GM18526 (cell line): ENCODE data around the gene GAK.

Experiments
- POLR2A ChIP-seq: IDR thresholded peaks from 3 replicates; pipeline ENCODE4 v1.6.1; 2011; ENCODE audit not compliant: insufficient read length; ENCODE audit errors: extremely low read depth

GAK gene

DNA sequence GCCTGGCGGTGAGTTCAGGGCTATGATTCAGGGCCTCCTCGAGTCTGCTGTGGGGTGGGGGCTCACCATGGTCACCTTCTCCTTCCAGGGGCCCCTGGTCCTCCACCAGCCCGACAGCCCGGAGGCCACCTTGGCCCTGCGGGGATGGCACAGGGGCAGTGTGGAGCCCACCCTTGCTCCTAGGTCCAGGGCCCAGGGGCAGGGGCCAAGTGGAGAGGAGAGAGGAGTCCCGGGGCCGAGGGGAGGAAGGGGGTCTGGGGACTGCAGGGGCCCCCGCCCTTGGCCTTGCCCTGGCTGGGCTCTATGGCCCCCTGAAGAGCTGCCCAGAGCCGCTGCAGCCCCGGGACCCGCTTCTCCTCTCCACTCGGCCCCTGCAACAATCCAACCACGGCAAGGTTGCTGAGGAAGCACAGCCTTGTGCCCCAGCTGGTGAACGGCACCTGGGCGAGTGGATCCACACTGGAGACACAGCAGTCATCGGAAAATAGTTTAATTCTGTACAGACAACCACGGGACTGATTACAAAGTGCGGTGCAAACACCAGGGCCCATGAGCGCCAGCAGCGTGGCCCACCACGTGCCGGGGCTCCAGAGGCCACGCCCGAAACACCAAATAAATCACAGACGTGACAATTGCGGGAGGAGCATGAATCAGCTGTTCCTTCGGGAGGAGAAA lies 83.2 kb downstream of the GAK start:
- TF ChIP-seq POLR2A, result no peak

DNA sequence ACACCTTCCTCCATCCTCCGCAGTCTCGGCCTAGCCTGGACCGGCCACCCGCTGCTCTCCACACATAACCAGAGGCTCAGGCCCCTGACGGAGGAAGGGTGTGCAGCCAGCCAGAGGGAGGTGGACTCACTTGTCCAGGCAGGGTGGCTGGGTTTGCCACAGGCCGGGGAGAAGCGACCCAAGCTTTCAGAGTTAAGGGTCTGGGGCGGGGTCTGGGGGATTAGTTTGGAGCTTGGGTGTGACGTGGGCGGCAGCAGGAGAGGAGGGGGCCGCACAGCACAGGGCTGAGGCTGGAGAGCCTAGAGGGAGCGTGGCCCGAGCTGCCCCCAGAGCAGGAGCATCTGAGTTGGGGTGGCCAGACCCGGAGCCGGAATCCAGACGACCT lies 83.8 kb downstream of the GAK start:
- no peak for TF ChIP-seq POLR2A

DNA sequence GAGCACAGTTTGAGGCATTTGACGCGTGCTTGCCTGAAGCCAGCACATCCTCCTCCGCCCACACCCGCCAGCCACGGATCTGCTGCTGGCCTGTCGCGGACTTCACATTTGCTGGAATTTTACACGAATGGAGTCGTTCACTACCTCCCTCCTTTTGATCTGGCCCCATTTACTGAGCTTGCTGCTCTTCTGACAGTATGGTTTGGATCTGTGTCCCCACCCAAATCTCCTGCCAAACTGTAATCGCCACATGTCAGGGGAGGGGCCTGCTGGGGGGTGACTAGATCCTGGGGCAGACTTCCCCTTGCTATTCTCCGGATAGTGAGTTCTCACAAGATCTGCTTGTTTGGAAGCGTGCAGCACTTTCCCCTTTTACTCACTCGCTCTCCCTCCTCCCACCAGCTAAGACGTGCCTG lies 86.3 kb downstream of the GAK start:
- TF ChIP-seq POLR2A, result no peak

DNA sequence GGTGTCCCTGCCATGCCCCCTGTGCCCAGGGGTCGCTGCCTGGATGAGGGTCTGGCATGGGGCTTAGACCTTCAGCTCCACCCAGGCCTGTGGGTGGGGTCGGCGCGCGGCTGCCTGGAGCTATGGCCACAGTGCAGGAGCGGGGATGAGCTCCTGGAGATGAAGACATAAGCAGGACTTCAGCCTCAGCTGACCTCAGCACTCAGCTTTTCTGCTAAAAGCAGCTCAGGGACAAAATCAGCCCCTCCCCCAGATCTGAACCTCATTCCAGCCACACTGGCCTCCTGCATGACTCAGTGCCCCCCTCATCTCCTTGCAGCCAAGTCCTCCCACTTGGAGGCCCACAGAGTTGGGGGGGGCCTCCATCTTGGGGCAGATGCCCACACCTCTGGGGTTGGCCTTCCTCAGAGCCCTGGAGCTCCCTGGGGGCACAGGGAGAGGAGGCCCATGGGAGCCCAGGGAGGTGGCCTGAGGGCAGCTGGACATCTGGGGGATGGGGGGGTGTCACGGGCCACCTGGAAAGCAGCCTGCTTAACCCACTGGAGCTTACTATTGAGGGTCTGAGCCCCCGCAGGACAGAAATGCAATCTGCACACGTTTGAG lies 86.8 kb downstream of the GAK start:
- TF ChIP-seq POLR2A, result no peak

DNA sequence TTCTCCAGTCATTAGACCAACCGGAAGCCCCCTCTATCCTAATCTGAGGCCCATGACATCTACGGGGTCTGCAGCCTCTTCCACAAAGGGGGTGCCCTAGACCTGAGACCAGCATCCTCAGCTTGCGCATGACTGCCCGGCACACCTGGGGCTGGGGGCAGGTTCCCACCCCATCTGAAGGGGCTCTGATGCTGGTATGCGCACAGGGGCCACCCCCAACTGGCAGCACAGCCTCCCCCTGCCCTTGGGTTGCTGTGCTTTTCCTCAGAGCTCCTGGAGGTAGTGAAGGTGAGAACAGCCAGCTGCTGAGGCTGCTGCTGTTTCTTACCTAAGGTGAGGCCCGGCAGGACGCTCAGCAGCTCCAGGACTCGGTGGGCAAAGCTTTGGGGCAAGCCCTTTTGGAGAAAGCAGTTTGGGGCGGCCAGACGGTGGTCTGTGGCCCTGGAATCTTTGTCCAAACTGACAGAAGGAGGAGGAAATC lies 87.3 kb downstream of the GAK start:
- no peak for TF ChIP-seq POLR2A

DNA sequence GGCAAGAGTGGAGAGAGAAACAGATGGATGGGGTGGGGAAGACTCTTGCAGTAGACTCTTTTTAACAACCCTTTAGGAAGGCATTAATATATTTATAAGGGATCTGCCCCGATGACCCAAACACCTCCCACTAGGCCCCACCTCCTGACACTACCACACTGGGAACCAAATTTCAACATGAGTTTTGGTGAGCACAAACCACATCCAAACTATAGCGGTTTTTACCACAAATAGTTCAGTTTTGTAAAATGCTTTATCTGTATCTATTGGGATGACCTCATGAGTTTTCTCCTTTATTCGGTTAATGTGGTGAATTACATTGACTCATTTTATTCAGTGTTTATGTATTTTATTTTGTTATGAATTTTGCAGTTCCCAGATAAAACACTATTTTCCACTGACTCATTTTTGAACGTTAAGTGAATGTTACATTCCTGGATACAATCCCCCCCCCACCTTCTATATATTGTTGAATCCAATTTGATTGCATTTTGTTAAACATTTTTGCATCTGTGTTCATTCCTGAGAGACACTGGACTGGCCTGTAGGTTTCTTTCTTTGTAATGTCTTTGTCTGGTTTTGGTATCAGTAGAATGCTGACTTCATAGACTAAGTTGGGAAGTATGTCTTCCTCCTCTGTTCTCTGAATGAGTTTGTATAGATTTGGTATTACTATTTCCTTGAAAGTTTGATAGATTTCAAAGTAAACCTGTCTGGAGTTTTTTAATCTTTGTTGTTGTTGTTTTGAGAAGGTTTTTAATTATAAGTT lies 92.3 kb downstream of the GAK start:
- no peak for TF ChIP-seq POLR2A

DNA sequence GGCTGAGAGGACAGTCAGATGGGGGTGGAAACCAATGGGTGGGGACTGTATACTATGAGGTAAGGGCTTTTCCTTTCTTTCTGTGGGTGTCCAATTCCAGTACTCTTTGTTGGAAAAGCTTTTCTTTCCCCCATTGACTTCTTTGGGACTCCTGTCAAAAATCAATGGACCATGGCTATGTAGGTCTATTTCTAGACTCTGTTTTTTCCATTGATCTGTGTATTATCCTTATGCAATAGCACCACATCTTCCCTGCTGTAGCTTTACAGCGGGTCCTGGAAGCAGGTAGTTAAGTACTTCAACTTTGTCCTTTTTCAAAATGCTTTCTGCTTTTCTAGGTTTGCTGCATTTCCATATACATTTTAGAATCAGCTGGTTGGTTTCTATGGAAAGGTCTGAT lies 94.3 kb downstream of the GAK start:
- TF ChIP-seq POLR2A, result no peak

DNA sequence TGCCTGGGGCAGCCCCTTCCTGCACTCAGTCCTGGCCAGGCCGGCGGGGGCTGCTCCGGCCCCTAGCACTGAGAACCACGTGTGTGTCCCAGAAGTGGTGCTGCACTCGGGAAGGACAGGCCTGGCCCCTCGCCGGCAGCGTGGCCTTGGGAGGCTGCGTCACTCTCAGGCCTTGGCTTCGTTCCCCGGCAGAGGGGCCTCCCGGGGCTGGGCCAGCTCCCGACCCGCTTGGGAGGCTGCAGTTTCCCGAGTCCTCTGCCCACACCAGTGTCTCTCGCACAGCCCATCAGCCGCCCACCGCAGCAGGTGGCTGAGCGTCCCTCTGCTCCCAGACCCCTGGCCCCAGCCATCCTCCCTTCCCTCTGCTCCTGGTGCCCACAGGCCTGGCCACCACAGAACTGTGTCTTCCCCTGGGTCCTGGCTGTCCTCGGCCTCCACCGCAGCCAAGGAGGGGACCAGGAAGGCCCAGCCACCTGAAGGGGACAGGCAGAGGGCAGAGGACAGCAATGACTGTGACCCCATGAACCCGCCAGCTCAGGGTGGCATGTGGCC lies 95.3 kb downstream of the GAK start:
- no peak for TF ChIP-seq POLR2A

DNA sequence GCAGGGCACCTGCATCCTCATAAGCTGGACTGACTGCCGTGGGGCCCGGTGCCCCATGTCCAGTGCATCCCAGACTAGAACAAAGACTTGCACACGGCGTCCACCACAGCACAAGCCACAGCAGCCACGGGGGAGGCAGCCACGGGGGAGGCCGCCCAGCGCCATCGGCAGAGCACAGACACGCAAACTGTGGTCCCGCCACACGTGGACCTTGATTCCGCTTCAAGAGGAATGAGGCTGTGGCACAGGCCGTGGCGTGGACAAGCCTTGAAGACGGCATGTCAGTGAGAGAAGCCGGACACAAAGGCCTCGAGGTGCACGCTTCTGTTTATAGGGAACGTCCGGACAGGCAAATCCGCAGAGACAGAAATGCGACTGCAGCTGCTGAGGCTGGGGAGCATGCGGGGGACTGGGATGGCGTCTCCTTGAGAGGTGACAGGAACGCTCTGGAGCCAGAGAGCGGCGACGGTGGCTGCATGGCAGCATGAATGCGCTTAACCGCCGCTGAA lies 96.1 kb downstream of the GAK start:
- TF ChIP-seq POLR2A, result no peak

DNA sequence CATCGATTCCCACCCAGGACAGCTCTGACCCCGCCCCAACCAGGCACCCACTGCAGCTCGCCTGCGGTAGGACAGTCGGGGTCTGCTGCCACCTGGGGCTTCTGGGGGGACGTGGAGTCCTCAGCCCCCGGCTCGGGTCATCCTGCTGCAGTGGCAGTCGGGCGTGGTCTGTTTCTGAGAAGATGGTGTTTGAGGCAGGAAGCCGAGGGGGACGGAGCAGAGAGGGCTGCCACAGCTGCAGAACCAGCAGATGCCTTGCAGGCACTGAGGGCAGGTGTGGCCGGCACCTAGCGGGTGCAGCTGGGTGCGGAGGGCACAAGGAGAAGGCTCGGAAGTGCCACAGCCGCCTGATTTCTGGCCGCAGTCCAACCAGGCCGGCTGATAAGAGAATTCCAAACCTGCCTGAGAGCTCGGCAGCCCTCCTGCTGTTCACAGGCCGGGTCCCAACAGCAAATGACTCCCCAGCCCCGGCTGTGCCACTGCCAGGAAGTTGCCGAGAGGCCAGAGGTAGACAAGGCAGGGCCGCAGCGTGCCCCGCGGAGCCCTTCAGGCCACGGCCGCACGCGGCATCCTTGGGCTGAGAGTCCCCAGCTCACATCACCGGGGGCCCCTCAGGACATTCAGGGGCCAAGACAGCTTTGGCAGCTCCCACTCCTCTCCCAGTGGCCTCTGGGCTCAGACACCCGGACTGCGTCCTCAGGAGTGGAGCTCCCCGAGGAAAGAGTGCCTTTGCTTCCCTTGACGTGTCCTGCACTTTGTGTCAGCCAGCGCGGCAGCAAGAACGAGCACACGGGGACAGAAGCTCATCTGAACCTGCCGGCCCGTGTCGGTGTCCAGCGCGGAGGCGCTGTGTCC lies 96.7 kb downstream of the GAK start:
- TF ChIP-seq POLR2A, result no peak

DNA sequence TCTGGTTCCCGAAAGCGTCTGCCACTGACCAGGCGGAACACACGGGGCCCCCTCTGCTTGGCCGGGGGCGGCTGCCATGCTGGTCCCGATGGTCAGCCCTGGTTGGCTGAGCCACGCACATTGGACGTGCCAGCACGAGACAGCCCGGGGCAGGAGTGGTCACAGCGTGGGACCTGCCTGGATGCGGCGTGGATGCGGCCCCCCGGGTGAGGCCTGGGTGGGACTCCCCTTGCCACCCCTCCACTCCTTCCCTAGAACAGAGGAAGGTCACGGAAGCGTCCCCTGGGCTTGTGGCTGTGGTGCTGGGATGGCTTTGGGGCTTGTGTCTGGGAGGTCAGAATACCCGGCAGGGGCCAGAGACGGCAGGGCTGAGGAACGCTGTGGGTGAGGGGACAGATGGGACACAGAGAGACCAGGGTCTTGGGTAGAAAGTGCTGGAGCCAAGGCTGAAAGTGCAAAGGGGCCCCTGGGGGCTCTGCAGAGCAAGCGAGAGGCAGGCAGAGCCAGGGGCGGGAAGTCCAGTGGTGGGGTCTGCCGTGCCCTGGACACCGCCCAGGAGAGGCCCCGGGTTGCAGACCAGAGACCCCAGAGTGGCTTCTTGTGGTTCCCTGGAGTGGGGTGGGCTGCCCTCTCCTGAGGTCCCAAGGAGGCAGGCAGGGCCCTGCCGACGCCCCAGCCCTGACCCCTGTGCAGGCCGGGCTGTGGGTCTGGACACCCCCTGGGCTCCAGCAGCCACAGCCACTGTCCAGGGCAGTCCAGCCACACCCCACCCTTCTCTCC lies 97.6 kb downstream of the GAK start:
- no peak for TF ChIP-seq POLR2A

DNA sequence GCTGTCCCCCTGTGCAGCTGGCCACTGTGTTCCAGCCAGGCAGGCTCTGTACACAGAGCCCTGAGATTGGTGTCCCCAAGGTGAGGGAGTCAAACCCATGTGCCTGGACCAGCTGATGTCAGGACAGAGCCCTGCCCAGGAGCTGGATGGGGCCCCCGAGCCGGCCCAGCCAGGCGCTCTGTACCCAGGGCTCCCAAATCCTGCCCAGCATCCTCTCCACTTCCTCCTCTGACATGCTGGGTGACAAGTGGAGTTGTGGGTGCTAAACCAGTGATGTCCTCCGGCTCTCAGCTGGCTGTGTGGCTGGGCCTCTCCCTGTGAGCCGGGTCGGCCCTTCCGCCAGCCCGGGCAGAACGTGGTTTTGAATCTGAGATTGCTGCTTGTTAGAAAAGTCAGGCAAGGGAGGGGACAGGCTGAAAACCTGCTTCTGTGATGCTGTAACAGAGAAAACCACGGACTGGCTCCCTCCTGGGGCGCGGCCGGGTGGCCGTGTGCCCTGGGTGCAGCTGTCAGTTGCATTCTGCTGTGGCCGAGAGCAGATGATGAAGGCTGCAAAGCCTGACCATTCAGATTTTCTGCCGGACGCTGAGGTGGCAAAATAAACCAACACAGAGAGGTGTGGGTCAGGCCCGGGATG lies 98.3 kb downstream of the GAK start:
- no peak for TF ChIP-seq POLR2A

DNA sequence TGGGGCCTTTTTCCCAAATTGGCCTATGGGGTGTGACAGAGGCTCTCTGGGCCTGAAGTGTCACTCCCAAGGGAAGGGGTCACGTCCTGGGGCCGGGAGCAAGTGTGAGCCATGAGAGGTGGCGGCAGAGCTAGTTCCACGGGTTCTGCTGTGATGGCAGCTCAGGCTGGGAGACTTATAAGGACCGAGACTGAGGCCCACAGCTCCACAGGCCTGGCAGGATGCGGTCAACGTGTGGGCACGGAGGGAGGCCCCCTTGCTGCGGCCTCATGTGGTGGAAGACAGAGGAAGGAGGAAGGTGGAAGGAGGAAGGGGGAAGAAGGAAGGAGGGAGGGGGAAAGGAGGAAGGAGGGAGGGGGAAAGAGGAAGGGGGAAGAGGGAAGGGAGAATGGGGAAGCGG lies 99.0 kb downstream of the GAK start:
- no peak for TF ChIP-seq POLR2A

DNA sequence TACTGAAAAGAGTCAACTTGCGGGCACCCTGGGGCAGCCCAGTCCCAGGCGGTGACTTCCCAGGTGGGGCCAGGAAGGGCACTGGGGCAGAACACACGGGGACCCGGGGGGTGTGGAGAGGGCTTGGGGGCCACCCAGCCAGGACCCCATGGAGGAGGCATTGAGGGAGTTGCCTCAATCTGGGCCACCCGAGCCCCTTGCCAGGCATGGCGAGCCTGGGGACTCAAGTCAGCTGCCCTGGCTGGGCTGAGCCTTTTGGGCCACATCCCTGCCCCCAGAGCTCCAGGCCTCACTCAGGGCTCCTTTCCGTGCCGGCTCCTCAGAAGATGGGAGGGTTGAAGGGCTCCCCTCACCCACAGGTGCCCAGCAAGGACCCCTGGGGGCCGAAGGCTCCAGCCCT lies 99.6 kb downstream of the GAK start:
- TF ChIP-seq POLR2A, result no peak
